Activated CD8-positive, alpha-beta T cell treated with anti-CD3 and anti-CD28 coated beads for 36 hours (primary cell): Measurements from ENCODE around the gene RRP15. TPM values are rescaled to one million over a fixed set of nuclear protein-coding genes. Genes with fewer than 3 reads are reported as not detected.
A peak's percentile ranks its signal among the peaks of the same experiment; 100 is the strongest.

ENCODE experiments used
- ATAC-seq: fragments of 200-7000 bp; cut with Tn5 transposase; one replicate; pipeline ENCODE4 v1.10.0; 2021; ENCODE audit warnings: mild to moderate bottlenecking, moderate library complexity
- CTCF ChIA-PET: fragments of 350-600 bp; sonication (Branson Sonifier 250); formaldehyde crosslinking; loops from one replicate; lab custom pipeline; 2021; ENCODE audit warnings: antibody characterized with exemption; lab: Charles Lee
- POLR2A ChIA-PET: fragments of 350-600 bp; sonication (Branson Sonifier 250); formaldehyde crosslinking; loops from one replicate; lab custom pipeline; 2021; ENCODE audit warnings: antibody characterized with exemption; lab: Charles Lee
- DNase-seq: peaks from one replicate; pipeline ENCODE4 v3.0.0-alpha.2; 2020
- H3K27ac Mint-ChIP-seq: one replicate; pipeline ENCODE4 v1.8.0; 2021; ENCODE audit warnings: mild to moderate bottlenecking, mixed read lengths
- H3K27me3 Mint-ChIP-seq: one replicate; pipeline ENCODE4 v1.8.0; 2021; ENCODE audit warnings: mixed read lengths
- H3K36me3 Mint-ChIP-seq: one replicate; pipeline ENCODE4 v1.8.0; 2021; ENCODE audit warnings: low read depth, mixed read lengths
- H3K4me1 Mint-ChIP-seq: one replicate; pipeline ENCODE4 v1.8.0; 2021; ENCODE audit warnings: low read depth, mixed read lengths
- H3K4me3 Mint-ChIP-seq: one replicate; pipeline ENCODE4 v1.8.0; 2021; ENCODE audit warnings: mild to moderate bottlenecking, moderate library complexity, mixed read lengths
- H3K9me3 Mint-ChIP-seq: one replicate; pipeline ENCODE4 v1.8.0; 2021; ENCODE audit warnings: mixed read lengths
- intact Hi-C: fragments of 100-400 bp; cut with micrococcal nuclease; formaldehyde crosslinking; loops from one replicate; pipeline ENCODE4 v1.10.0; 2022
- total RNA-seq, 2 experiments: library from RNA; stranded (reverse); gene quantifications; one replicate each; pipeline ENCODE4 v1.2.3, GENCODE V29; 2021
- TF ChIP-seq, protein P1 (sequence below): fragments of 200-600 bp; IDR thresholded peaks from one replicate; pipeline ENCODE4 v1.8.0; 2022; ENCODE audit warnings: antibody characterized with exemption, mild to moderate bottlenecking

Gene RRP15
- total RNA-seq, 2 experiments from 2014 or later: 20.9 to 24.3 TPM

DNA sequence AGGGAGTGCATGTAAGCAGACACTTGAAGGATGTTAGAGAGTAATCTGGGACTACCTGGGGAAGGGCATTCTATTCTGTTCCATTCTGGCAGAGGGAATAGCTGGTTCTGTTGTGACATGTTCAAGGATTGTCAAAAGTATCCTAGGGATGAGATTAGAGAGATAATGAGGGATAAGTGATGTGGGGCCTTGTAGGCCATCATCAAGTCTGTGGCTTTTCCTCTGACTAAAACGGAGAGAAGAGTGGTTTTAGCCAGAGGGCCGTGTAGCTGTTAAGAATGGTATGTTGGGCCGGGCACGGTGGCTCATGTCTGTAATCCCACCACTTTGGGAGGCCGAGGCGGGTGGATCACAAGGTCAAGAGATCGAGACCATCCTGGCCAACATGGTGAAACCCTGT, 83.6 kb downstream of the RRP15 start:
- H3K9me3 Mint-ChIP-seq: no peaks in the 10 kb centered on the region
- POLR2A ChIA-PET: interaction anchor here (0.9 kb wide), 1 partner anchor 84 kb away, joined by 3 read pairs; the partner anchor contains the start of gene RRP15
- CTCF ChIA-PET: interaction anchor here (0.9 kb wide), 1 partner anchor 30 kb away, joined by 3 read pairs; no protein-coding TSS in a partner anchor
- H3K36me3 Mint-ChIP-seq: no peaks in the 10 kb centered on the region
- ATAC-seq (no peak), DNase-seq (no peak)
- peaks cover 14% of the 10 kb centered on the region for H3K27me3 Mint-ChIP-seq
- intact Hi-C loops: no loop called here
- H3K4me3 Mint-ChIP-seq: no peak overlapping the region
- no peak overlapping the region for H3K27ac Mint-ChIP-seq
- TF ChIP-seq, protein P1, sequence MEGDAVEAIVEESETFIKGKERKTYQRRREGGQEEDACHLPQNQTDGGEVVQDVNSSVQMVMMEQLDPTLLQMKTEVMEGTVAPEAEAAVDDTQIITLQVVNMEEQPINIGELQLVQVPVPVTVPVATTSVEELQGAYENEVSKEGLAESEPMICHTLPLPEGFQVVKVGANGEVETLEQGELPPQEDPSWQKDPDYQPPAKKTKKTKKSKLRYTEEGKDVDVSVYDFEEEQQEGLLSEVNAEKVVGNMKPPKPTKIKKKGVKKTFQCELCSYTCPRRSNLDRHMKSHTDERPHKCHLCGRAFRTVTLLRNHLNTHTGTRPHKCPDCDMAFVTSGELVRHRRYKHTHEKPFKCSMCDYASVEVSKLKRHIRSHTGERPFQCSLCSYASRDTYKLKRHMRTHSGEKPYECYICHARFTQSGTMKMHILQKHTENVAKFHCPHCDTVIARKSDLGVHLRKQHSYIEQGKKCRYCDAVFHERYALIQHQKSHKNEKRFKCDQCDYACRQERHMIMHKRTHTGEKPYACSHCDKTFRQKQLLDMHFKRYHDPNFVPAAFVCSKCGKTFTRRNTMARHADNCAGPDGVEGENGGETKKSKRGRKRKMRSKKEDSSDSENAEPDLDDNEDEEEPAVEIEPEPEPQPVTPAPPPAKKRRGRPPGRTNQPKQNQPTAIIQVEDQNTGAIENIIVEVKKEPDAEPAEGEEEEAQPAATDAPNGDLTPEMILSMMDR: no peak
- no peaks in the 10 kb centered on the region for H3K4me1 Mint-ChIP-seq

DNA sequence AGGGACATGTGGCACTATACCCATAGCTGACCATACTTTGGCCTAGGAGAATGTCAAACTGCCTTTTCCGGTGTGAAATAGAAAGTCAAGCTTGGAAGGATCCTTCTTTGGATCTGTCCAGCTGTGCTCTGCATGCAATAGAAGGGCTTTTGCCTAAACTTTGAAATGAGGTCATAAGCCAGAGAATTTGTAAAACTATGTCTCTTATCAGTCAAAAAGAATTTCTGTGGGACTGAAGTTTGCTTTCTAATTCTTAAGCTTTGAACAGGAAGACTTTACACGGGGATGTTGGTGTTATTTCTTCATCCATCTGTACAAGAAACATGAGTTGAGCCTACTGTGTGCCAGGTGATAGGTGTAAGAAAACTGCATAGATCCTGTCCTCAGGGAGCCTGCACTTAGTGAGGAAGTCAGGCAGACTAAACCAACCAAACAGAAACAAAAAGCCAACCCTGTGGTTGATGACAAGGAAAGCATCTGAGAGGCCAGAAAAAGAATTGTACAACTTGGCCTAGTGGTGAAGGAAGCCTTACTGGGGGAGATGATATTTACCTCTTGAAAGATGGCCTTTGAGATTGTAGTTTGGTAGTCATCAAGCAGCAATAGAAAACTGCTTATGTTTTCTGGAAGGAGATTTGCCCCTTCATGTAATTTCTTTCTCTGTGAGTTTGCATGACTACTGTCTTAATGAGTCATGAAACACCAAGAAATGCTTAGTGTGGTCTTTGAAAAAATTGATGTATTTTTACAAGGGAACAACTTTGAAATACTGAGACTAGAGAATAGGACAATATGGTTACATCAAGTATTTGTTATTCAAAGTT, 84.8 kb downstream of the RRP15 start:
- DNase-seq (no peak), ATAC-seq (peak; percentile 45)
- intact Hi-C loops: no loop called here
- peaks cover 22% of the 10 kb centered on the region for H3K27me3 Mint-ChIP-seq
- no peaks in the 10 kb centered on the region for H3K36me3 Mint-ChIP-seq
- H3K4me3 Mint-ChIP-seq: no peak overlapping the region
- TF ChIP-seq, protein P1: no peak
- H3K27ac Mint-ChIP-seq: no peak overlapping the region
- POLR2A ChIA-PET: no interaction called here
- CTCF ChIA-PET: no interaction called here
- no peaks in the 10 kb centered on the region for H3K4me1 Mint-ChIP-seq
- H3K9me3 Mint-ChIP-seq: no peaks in the 10 kb centered on the region

DNA sequence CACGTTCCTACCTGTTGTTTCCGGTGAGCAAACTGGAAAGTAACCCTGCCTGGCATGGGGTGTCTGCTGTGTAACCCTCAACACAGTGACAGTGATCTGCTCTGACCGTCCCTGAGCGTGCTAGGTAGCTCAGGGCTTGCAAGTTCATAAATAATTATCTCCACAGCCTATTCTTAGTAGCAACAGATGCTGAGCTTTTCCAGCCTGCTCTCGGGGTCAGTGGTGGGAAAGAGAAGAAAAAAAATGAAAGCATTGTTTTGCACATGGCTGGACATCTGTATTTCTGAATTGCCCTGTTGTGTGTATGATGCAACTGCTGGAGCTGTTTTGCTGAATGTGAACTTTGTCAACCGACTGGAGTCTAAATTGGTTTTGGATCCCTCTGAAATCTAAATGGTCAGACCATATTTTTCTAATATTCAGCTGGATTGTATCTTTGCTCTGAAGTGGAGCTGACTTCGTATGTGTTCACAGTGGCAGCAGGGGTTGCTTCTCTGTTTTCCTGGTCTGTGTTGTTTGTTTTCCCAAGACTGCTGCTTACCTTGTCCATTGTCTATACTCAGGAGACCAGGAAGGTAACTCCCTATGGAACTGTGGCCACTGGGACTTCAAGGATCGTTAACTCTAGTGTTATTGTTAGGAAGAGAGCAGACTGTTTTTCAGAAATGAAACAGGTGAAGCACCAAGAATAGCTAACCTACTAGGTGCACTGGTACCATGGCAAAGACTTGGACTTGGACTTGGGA, 87.0 kb downstream of the RRP15 start:
- Mint-ChIP-seq H3K27ac (no peak overlapping the region), H3K4me1 (peaks cover 7% of the 10 kb centered on the region), H3K36me3 (no peaks in the 10 kb centered on the region), H3K9me3 (no peaks in the 10 kb centered on the region), H3K4me3 (no peak overlapping the region), H3K27me3 (peaks cover 30% of the 10 kb centered on the region)
- no peak for ATAC-seq
- ChIA-PET POLR2A (interaction anchor here (1.0 kb wide), 1 partner anchor 19 kb away, joined by 3 read pairs; no protein-coding TSS in a partner anchor), CTCF (no interaction called here)
- intact Hi-C loops: no loop called here
- no peak for DNase-seq
- TF ChIP-seq, protein P1: no peak

DNA sequence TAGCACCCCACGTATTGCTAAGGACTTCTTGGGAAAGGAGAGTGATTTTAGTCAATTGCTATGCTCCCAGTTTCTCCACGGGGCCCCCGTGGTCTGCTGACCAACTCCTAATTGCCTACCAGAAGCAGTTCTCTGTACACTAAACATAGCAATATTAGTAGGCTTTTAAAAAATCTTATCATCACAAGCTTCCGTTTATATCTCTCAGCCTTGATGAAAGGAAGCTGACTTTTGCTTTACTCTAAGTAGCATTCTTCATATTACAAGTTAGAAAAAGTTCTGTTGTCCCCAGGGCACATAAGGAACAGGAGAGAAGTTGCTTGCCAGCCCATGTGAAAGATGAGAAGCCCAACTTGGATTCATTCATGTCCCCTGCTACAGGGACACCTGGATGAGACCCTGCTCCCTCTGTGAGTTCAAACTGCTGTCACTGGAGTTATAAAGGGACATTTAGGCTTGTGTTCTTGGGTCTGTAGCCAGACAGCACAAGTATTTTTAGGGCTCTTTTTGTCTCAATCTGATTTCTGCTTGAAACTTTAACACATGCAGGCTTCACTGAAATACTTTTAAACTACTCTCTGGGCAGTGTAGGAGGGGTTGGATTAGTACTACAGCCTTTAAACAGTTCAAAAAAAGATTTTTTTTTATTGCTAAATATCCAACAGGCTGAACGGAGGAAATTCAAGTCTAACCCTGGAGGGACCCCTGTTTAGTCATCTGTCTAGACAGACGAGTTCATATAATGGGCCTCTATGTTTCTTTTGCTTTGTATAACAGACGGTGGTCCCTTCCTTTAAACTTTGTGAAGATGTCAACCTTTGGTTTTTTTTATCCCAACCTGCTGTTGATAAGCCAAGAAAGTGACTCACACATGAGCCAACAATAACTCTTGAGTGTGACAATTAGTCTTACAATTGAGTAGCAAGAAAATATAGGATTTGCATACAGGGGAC, 89.6 kb downstream of the RRP15 start:
- H3K4me3 Mint-ChIP-seq: no peak overlapping the region
- H3K9me3 Mint-ChIP-seq: no peaks in the 10 kb centered on the region
- no peak overlapping the region for H3K27ac Mint-ChIP-seq
- DNase-seq: no peak
- CTCF ChIA-PET: no interaction called here
- H3K36me3 Mint-ChIP-seq: no peaks in the 10 kb centered on the region
- POLR2A ChIA-PET: no interaction called here
- intact Hi-C loops: no loop called here
- TF ChIP-seq, protein P1: no peak
- peaks cover 14% of the 10 kb centered on the region for H3K4me1 Mint-ChIP-seq
- H3K27me3 Mint-ChIP-seq: peaks cover 33% of the 10 kb centered on the region
- ATAC-seq: no peak
